T-cell (primary cell): ENCODE measurements around the gene C1QTNF8. TPM values are rescaled to one million over a fixed set of nuclear protein-coding genes. Genes with fewer than 3 reads are reported as not detected.

Experiments used
- ATAC-seq, 4 experiments: fragments of 200-7000 bp in 3 of 4; fragments of 150-1000 bp in 1 of 4; cut with Tn5 transposase; replicated peaks in 1 of 4; 1 replicate in 3 of 4; 2 replicates in 1 of 4; pipeline ENCODE4 v1.10.0; 2021; ENCODE audit warnings: moderate library complexity in 3 of 4, mild to moderate bottlenecking in 2 of 4, moderate number of reproducible peaks in 1 of 4
- CTCF ChIA-PET, 2 donors: fragments of 300-600 bp; sonication (Branson Sonifier 250); formaldehyde crosslinking; loops; one replicate each; lab custom pipeline; 2022; ENCODE audit warnings: antibody characterized with exemption in 2 of 2; lab: Charles Lee
- POLR2A ChIA-PET, 2 donors: fragments of 300-600 bp; sonication (Branson Sonifier 250); formaldehyde crosslinking; loops; one replicate each; lab custom pipeline; 2022; ENCODE audit warnings: antibody characterized with exemption in 2 of 2; lab: Charles Lee
- DNase-seq, 35 experiments: peaks; one replicate each; pipeline versions ENCODE4 v3.0.0 to v3.0.0-alpha.2; 2013 to 2023
- H3K27ac ChIP-seq: one replicate; pipeline ENCODE4 v1.5.1; 2013; ENCODE audit warnings: low read length
- H3K27me3 ChIP-seq, 2 experiments: replicated peaks in 1 of 2; 1 replicate in 1 of 2; 2 replicates in 1 of 2; pipeline versions ENCODE4 v1.6.1 to v1.7.0; 2013; ENCODE audit warnings: low read length in 1 of 2, mixed read lengths in 1 of 2; ENCODE audit not compliant: control insufficient read depth in 2 of 2, insufficient read depth in 2 of 2; ENCODE audit errors: extremely low read depth in 1 of 2
- H3K36me3 ChIP-seq, 2 donors: 1 replicate in 1 of 2; 2 replicates in 1 of 2; pipeline versions ENCODE4 v1.6.1 to v1.7.0; 2013; ENCODE audit warnings: low read length in 1 of 2; ENCODE audit not compliant: control insufficient read depth in 2 of 2, insufficient read depth in 1 of 2; ENCODE audit errors: extremely low read depth in 1 of 2
- H3K4me1 ChIP-seq, 2 experiments: 1 replicate in 1 of 2; 2 replicates in 1 of 2; pipeline versions ENCODE4 v1.6.1 to v1.7.0; 2013; ENCODE audit warnings: low read length in 2 of 2, mixed read lengths in 1 of 2; ENCODE audit not compliant: insufficient read depth in 2 of 2, control insufficient read depth in 1 of 2; ENCODE audit errors: extremely low read depth in 1 of 2
- H3K4me3 ChIP-seq, 2 donors: 1 replicate in 1 of 2; 2 replicates in 1 of 2; pipeline versions ENCODE4 v1.5.1 to v1.7.0; 2013; ENCODE audit warnings: mild to moderate bottlenecking in 2 of 2, low read length in 1 of 2, moderate library complexity in 1 of 2; ENCODE audit not compliant: control insufficient read depth in 1 of 2; ENCODE audit errors: extremely low read depth in 1 of 2
- H3K9me3 ChIP-seq: 2 replicates; pipeline ENCODE4 v1.7.0; 2013
- H3K27ac Mint-ChIP-seq, 2 donors: one replicate each; pipeline ENCODE4 v1.8.0; 2020 to 2021; ENCODE audit warnings: mild to moderate bottlenecking in 2 of 2, mixed read lengths in 2 of 2
- H3K27me3 Mint-ChIP-seq, 2 donors: one replicate each; pipeline ENCODE4 v1.8.0; 2021 to 2022; ENCODE audit warnings: mixed read lengths in 2 of 2
- H3K36me3 Mint-ChIP-seq: one replicate; pipeline ENCODE4 v1.8.0; 2021; ENCODE audit warnings: mixed read lengths
- H3K4me1 Mint-ChIP-seq, 3 donors: one replicate each; pipeline ENCODE4 v1.8.0; 2020 to 2022; ENCODE audit warnings: mixed read lengths in 3 of 3, mild to moderate bottlenecking in 1 of 3
- H3K4me3 Mint-ChIP-seq, 3 donors: one replicate each; pipeline ENCODE4 v1.8.0; 2020 to 2022; ENCODE audit warnings: mild to moderate bottlenecking in 3 of 3, mixed read lengths in 3 of 3, moderate library complexity in 3 of 3
- H3K9me3 Mint-ChIP-seq, 3 donors: one replicate each; pipeline ENCODE4 v1.8.0; 2020 to 2022; ENCODE audit warnings: mixed read lengths in 3 of 3
- WGBS: methylation state at CpG from one replicate; pipeline ENCODE4 v1.1.5; 2013; ENCODE audit warnings: missing lambda C conversion rate; ENCODE audit not compliant: insufficient coverage; 5-methylcytosine and 5-hydroxymethylcytosine counted together
- total RNA-seq, 35 experiments: library from RNA in 6 of 35; stranded (reverse) in 6 of 35; fragments of 120-200 nt in 1 of 35; gene quantifications; one replicate each; pipeline versions ENCODE4 v1.2.1 to v1.2.4 and lab custom pipeline; 2013 to 2026

Gene C1QTNF8, protein sequence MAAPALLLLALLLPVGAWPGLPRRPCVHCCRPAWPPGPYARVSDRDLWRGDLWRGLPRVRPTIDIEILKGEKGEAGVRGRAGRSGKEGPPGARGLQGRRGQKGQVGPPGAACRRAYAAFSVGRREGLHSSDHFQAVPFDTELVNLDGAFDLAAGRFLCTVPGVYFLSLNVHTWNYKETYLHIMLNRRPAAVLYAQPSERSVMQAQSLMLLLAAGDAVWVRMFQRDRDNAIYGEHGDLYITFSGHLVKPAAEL
- total RNA-seq: not detected
- not detected for total RNA-seq (2013)
- total RNA-seq (lab: John Stamatoyannopoulos, UW): 0 to 0.18 (median 0) reads per million in 29 experiments

DNA sequence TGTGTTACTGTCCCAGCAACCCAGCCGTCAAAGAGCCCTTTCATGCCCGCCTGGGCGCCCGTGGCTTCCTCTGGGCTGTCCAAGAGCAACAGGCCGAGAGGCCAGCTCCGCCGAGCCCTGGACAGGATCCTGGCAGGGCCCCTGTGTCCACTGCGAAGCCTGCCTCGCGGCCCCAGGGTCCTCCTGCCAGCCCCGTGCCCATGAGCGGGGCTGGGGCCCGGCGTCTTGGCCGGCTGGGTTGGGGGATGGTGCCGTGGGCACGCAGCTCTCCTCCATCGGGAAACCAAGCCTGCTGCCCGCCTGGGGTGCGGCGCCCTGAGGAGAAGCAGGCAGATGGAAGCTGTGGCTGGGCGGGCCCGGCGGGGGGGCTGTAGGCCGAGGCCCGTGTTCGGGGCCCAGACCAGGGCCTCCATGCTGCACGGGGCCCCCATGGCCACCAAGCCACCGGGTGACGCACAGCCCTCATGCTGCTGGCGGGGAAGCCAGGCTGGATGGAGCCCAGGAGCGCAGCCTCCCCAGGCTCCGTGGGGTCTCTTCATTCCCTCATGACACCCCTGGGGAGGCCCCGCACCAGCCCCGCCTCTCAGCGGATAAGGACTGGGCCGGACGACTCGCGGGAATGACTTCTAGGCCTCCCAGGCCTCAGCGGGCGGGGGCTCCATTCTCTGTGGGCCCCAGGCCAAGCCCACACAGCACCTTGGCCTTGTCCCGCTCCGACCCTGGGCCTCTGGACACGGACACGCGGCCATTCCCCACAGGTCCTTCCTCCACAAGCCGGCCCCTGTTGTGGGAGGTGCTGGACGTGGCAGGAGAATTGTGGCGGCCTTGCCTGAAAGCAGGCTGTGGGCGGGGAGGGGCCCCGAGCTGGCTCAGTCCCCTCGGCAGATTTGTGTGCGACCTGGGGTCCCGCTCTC, at the start of gene C1QTNF8:
C1QTNF8 (minus strand) TSS at position 76 of the 914 bp plus-strand sequence. CDS start 1,322 bp downstream, outside the sequence.
- Histone ChIP-seq H3K36me3 (no peaks in the 10 kb centered on the region), H3K27me3 (peaks cover 0 to 44% of the 10 kb centered on the region in 2 experiments), H3K4me3 (no peak within 1 kb of the TSS), H3K4me1 (no peaks in the 10 kb centered on the region), H3K9me3 (no peaks in the 10 kb centered on the region), H3K27ac (no peak within 1 kb of the TSS)
- no peak within 1 kb of the TSS for H3K4me3 Mint-ChIP-seq
- 77% methylated on average over 50 of the region's 55 CpGs for WGBS
- ChIA-PET CTCF (no interaction called here), POLR2A (no interaction called here)
- ATAC-seq (no peak), DNase-seq (no peak)
- peaks cover 0 to 8% of the 10 kb centered on the region in 2 donors for H3K27me3 Mint-ChIP-seq
- H3K36me3 Mint-ChIP-seq: no peaks in the 10 kb centered on the region
- no peak within 1 kb of the TSS for H3K27ac Mint-ChIP-seq
- H3K9me3 Mint-ChIP-seq: peaks cover 0 to 3% (median 0%) of the 10 kb centered on the region in 3 donors
- H3K4me1 Mint-ChIP-seq: no peaks in the 10 kb centered on the region

DNA sequence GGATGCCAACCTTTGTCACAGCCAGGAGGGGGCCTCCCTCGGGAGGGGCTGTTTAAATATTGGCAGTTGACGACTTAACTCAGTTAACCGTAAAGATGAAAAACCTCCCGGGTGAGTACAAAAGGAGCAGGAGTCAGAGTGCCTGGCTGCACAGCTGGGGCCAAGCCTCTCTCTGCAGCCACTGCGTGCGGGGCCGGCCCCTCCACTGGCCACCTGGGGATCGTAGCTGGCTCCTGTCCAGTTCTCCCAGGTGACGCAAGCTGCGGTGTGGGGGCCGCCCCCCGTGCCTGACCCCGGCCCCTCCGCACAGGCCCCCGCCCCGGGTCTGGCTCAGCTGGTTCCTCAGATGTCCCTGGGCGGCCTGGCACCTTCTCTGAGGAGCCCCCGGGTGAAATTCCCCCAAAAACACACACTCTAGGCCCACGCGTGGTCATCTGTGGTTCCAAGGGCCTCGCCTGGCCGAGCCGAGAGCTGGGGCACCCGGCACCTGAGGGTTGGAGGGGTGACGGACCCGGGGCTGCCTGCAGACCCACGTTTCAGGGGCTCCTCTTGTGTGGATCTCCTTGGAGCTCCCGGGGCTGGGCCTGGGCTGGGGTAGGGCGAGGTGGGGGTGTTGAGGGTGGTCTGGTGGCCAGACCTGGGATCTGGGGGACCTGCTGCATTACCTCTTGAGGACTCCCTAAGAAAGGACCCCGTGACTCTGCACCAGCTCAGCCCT, 49.5 kb upstream of the C1QTNF8 start:
- no peaks in the 10 kb centered on the region for H3K27me3 Mint-ChIP-seq
- ChIA-PET POLR2A (no interaction called here), CTCF (no interaction called here)
- Histone ChIP-seq H3K36me3 (no peaks in the 10 kb centered on the region), H3K4me1 (no peaks in the 10 kb centered on the region), H3K27me3 (peaks cover 0 to 25% of the 10 kb centered on the region in 2 experiments), H3K9me3 (no peaks in the 10 kb centered on the region), H3K27ac (no peak overlapping the region), H3K4me3 (no peak overlapping the region)
- no peak overlapping the region for H3K27ac Mint-ChIP-seq
- DNase-seq (no peak), ATAC-seq (no peak)
- peaks cover 0 to 3% (median 0%) of the 10 kb centered on the region in 3 donors for H3K4me1 Mint-ChIP-seq
- WGBS: 72% methylated on average over 18 of the region's 30 CpGs
- no peak overlapping the region for H3K4me3 Mint-ChIP-seq
- no peaks in the 10 kb centered on the region for H3K36me3 Mint-ChIP-seq
- H3K9me3 Mint-ChIP-seq: no peaks in the 10 kb centered on the region

DNA sequence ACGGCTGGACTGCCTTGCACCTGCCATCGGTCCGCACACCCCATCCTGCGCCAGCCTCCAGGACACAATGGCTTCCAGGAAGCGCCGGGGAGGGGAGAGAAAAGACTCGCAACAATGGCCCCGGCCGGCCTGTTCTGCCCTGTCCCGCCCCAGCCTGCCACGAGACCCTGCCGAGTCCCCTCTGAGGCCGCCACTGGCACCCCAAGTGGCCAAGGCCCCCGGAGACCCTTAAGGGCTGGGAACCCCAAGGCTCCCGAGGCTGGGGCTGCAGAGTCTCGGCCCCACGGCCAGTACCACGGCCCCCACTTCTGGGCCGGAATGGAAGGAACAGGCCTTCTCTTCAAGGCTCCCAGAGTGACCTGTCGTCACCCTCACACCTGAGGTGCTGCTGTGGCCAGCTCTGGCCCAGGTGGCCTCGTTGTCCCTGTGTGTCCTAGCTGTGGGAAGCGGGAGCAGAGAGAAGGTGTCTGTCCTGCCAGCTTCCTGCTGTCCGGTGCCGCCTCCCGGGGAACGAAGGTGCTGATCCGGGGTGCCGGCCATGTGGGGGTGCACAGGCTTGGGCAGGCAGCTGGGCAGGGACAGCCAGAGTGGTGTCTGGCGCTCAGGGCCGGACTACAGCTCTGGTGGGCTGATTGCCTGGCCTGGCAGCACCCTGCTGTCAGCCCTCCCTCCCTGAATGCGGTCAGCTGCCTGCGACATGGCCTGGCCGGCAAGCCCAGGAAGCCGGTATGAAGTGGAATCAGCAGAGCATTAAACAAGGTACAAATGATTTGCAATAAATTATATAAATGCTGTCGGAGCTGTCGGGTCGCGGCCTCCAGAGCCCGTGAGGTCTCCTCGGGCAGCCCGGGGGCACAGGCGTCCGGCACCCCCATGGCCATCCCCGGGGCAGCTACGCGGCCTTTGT, 48.7 kb upstream of the C1QTNF8 start:
- Mint-ChIP-seq H3K9me3 (no peaks in the 10 kb centered on the region), H3K36me3 (no peaks in the 10 kb centered on the region), H3K27me3 (no peaks in the 10 kb centered on the region), H3K27ac (no peak overlapping the region), H3K4me3 (no peak overlapping the region), H3K4me1 (peaks cover 0 to 3% (median 0%) of the 10 kb centered on the region in 3 donors)
- ChIA-PET POLR2A (no interaction called here), CTCF (no interaction called here)
- DNase-seq (no peak), ATAC-seq (no peak)
- no peak overlapping the region for H3K4me3 ChIP-seq
- 81% methylated on average over 38 of the region's 46 CpGs for WGBS
- no peaks in the 10 kb centered on the region for H3K36me3 ChIP-seq
- H3K27ac ChIP-seq: no peak overlapping the region
- H3K4me1 ChIP-seq: no peaks in the 10 kb centered on the region
- peaks cover 0 to 28% of the 10 kb centered on the region in 2 experiments for H3K27me3 ChIP-seq
- H3K9me3 ChIP-seq: no peaks in the 10 kb centered on the region

DNA sequence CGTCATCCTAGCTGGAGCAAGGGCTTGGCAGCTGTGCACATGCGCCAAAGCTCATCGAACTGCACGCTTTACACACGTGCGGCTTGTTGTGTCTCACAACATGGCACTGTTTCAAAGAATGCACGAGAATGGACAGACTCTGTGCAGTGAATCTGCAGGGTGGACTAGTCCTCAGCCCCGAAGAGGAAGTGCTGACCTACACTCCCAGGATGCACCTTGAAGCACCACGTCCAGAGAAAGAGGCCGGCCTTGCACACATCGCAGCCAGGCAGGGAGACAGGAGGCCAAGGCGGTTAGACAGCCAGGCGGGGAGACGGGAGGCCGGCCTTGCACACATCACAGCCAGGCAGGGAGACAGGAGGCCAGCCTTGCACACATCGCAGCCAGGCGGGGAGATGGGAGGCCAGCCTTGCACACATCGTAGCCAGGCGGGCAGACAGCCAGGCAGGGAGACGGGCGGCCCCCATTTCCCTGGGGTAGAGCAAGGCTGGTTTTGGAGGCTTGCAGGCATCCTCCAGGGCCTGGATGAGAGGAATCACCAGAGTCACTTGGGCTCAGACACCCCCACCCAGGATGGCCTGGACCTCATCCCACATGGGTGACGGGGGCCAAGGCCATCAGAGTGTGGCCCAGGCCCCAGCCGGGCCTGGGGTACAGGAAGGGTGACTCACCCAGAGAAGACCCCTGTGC, 47.9 kb upstream of the C1QTNF8 start:
- WGBS: 82% methylated on average over 23 of the region's 23 CpGs
- ChIA-PET POLR2A (no interaction called here), CTCF (no interaction called here)
- Histone ChIP-seq H3K9me3 (no peaks in the 10 kb centered on the region), H3K27ac (no peak overlapping the region), H3K27me3 (peaks cover 0 to 28% of the 10 kb centered on the region in 2 experiments), H3K36me3 (no peaks in the 10 kb centered on the region), H3K4me3 (no peak overlapping the region), H3K4me1 (no peaks in the 10 kb centered on the region)
- Mint-ChIP-seq H3K4me1 (peaks cover 0 to 3% (median 0%) of the 10 kb centered on the region in 3 donors), H3K27ac (no peak overlapping the region), H3K4me3 (no peak overlapping the region), H3K36me3 (no peaks in the 10 kb centered on the region), H3K9me3 (no peaks in the 10 kb centered on the region), H3K27me3 (peaks cover 0 to 2% of the 10 kb centered on the region in 2 donors)
- DNase-seq (no peak), ATAC-seq (no peak)

DNA sequence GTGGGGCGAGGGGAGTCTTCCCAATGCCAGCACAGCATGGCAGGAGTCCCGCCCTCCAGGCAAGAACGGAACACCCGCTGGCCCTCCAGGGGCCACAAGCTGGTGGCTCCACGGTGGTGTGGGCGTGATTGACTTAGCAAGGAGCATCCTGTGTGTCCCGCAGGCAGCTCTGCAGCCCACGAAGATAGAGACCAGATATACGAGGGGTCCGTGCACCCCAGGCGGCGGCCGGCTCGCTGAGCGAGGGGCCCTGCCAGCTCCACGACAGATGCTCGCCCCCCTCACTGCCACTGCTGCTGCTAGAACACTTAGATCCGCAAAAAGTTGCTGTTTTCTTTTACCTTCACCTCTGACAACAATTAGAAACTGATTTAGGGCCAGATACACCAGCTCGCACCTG, 46.9 kb upstream of the C1QTNF8 start:
- Histone ChIP-seq H3K4me3 (no peak overlapping the region), H3K36me3 (no peaks in the 10 kb centered on the region), H3K27ac (no peak overlapping the region), H3K27me3 (peaks cover 0 to 26% of the 10 kb centered on the region in 2 experiments), H3K4me1 (no peaks in the 10 kb centered on the region), H3K9me3 (no peaks in the 10 kb centered on the region)
- DNase-seq: no peak
- WGBS: 71% methylated on average over 17 of the region's 19 CpGs
- H3K27ac Mint-ChIP-seq: no peak overlapping the region
- H3K4me3 Mint-ChIP-seq: no peak overlapping the region
- H3K36me3 Mint-ChIP-seq: no peaks in the 10 kb centered on the region
- ChIA-PET CTCF (no interaction called here), POLR2A (no interaction called here)
- ATAC-seq: no peak
- H3K27me3 Mint-ChIP-seq: peaks cover 0 to 2% of the 10 kb centered on the region in 2 donors
- H3K4me1 Mint-ChIP-seq: peaks cover 0 to 3% (median 0%) of the 10 kb centered on the region in 3 donors
- no peaks in the 10 kb centered on the region for H3K9me3 Mint-ChIP-seq
